SK-N-SH treated with all-trans-retinoic acid at 6 μM for 48 hours (cell line): ENCODE data around the gene CDPF1.
"Not testable (repeated sequence)": the region's sequence is repeated elsewhere in the genome, so short reads cannot be mapped to it uniquely, and the experiment has no call there.

Experiments
- ATAC-seq: fragments of 200-7000 bp; cut with Tn5 transposase; 3 replicates; pipeline ENCODE4 v1.9.1; 2020; ENCODE audit warnings: mild to moderate bottlenecking, moderate library complexity
- ARNTL ChIP-seq: fragments of 450-650 bp; formaldehyde crosslinking; IDR thresholded peaks from 2 replicates; pipeline ENCODE4 v1.5.0; 2020; ENCODE audit warnings: low read depth, mild to moderate bottlenecking, moderate library complexity, borderline replicate concordance
- BACH2 ChIP-seq: fragments of 250-450 bp; sonication (Bioruptor Pico); IDR thresholded peaks from 2 replicates; pipeline ENCODE4 v1.9.0; 2021; ENCODE audit warnings: mild to moderate bottlenecking, borderline replicate concordance
- CSDC2 ChIP-seq: fragments of 250-450 bp; sonication (Bioruptor Pico); IDR thresholded peaks from 2 replicates; pipeline ENCODE4 v1.5.0; 2020; ENCODE audit warnings: mild to moderate bottlenecking, moderate library complexity
- ESRRG ChIP-seq: fragments of 250-450 bp; sonication (Bioruptor Pico); IDR thresholded peaks from 2 replicates; pipeline ENCODE4 v1.6.1; 2021; ENCODE audit warnings: mild to moderate bottlenecking
- GLIS3 ChIP-seq: fragments of 250-450 bp; sonication (Bioruptor Pico); IDR thresholded peaks from 2 replicates; pipeline ENCODE4 v1.5.0; 2020; ENCODE audit warnings: mild to moderate bottlenecking, moderate library complexity
- ISL1 ChIP-seq: fragments of 250-450 bp; sonication (Bioruptor Pico); IDR thresholded peaks from 2 replicates; pipeline ENCODE4 v2.1.2; 2022; ENCODE audit warnings: mild to moderate bottlenecking, moderate library complexity
- OSR1 ChIP-seq: fragments of 250-450 bp; sonication (Bioruptor Pico); IDR thresholded peaks from 2 replicates; pipeline ENCODE4 v1.8.0; 2022; ENCODE audit warnings: moderate library complexity, mild to moderate bottlenecking, inconsistent platforms
- PPARA ChIP-seq: fragments of 250-450 bp; sonication (Bioruptor Pico); IDR thresholded peaks from 2 replicates; pipeline ENCODE4 v1.5.0; 2020; ENCODE audit warnings: mild to moderate bottlenecking, borderline replicate concordance
- RARB ChIP-seq: fragments of 250-450 bp; sonication (Bioruptor Pico); IDR thresholded peaks from 2 replicates; pipeline ENCODE4 v1.8.0; 2021; ENCODE audit warnings: mild to moderate bottlenecking, moderate library complexity
- TCF4 ChIP-seq: fragments of 250-450 bp; sonication (Bioruptor Pico); IDR thresholded peaks from 2 replicates; pipeline ENCODE4 v1.8.0; 2021; ENCODE audit warnings: mild to moderate bottlenecking, moderate library complexity, borderline replicate concordance
- TOX ChIP-seq: fragments of 250-450 bp; sonication (Bioruptor Pico); IDR thresholded peaks from 2 replicates; pipeline ENCODE4 v1.8.0; 2021; ENCODE audit warnings: mild to moderate bottlenecking, moderate library complexity, borderline replicate concordance
- ZC3H10 ChIP-seq: fragments of 250-450 bp; sonication (Bioruptor Pico); IDR thresholded peaks from 2 replicates; pipeline ENCODE4 v1.5.1; 2021; ENCODE audit warnings: mild to moderate bottlenecking, moderate library complexity
- ZFP3 ChIP-seq: fragments of 250-450 bp; sonication (Bioruptor Pico); IDR thresholded peaks from 2 replicates; pipeline ENCODE4 v1.5.0; 2020; ENCODE audit warnings: mild to moderate bottlenecking, moderate library complexity
- ZFP30 ChIP-seq: fragments of 450-650 bp; formaldehyde crosslinking; IDR thresholded peaks from 2 replicates; pipeline ENCODE4 v1.5.0; 2022; ENCODE audit warnings: mild to moderate bottlenecking, moderate library complexity
- ZNF565 ChIP-seq: fragments of 450-650 bp; formaldehyde crosslinking; conservative IDR thresholded peaks from 2 replicates; pipeline ENCODE4 v1.5.0; 2020; ENCODE audit warnings: low read depth, mild to moderate bottlenecking, moderate library complexity
- ZNF70 ChIP-seq: fragments of 450-650 bp; formaldehyde crosslinking; IDR thresholded peaks from 2 replicates; pipeline ENCODE4 v1.5.0; 2020; ENCODE audit warnings: mild to moderate bottlenecking, moderate library complexity
- ZNF8 ChIP-seq: fragments of 450-650 bp; formaldehyde crosslinking; IDR thresholded peaks from 2 replicates; pipeline ENCODE4 v1.5.0; 2020; ENCODE audit warnings: mild to moderate bottlenecking, moderate library complexity
- TF ChIP-seq, protein P1 (sequence below): fragments of 250-450 bp; sonication (Bioruptor Pico); IDR thresholded peaks from 2 replicates; pipeline ENCODE4 v1.8.0; 2020; ENCODE audit warnings: mild to moderate bottlenecking, moderate library complexity, borderline replicate concordance
- TF ChIP-seq, protein P2 (sequence below): fragments of 250-450 bp; sonication (Bioruptor Pico); IDR thresholded peaks from 2 replicates; pipeline ENCODE4 v1.8.0; 2021; ENCODE audit warnings: low read depth, mild to moderate bottlenecking, moderate library complexity, borderline replicate concordance
- TF ChIP-seq, protein P3 (sequence below): fragments of 250-450 bp; sonication (Bioruptor Pico); IDR thresholded peaks from 2 replicates; pipeline ENCODE4 v1.5.1; 2020; ENCODE audit warnings: low read depth, mild to moderate bottlenecking, moderate library complexity
- TF ChIP-seq, protein P4 (sequence below): fragments of 250-450 bp; sonication (Bioruptor Pico); IDR thresholded peaks from 2 replicates; pipeline ENCODE4 v1.5.1; 2021; ENCODE audit warnings: mild to moderate bottlenecking, moderate library complexity

Gene CDPF1

DNA sequence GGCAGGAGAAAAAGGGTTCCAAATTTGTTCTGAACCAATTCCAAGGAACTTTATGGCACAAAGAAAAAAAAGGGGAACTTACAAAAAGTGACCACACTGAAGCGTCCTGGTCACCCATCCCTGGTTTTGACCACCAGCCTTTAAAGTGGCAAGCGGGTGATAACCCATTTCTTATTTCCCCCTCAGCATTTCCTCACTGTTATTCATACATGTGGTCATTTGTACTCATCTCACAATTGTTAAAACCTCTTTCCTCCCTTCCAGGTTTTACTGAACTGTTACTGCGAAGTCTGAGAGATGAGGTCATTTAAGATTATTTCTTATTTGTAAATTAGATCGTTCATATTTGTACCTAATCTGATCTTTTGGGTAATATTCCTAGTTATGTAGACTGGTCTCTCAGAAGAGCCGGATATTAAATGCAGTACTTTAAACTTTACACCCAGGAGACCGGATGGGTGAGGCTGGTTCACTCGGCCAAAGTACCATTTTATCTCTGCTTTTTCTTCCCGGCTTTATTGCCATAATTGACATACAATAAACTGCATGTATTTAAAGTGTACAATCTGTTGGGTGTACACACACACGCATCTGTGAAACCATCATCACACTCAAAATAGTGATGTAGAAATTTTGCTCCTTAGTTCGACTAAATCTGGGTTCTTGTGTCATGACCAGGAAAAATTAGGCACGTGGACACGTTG is 47.0 kb downstream of the CDPF1 start:
- ATAC-seq = no peak
- TF ChIP-seq RARB = no peak
- TF ChIP-seq, protein P1, sequence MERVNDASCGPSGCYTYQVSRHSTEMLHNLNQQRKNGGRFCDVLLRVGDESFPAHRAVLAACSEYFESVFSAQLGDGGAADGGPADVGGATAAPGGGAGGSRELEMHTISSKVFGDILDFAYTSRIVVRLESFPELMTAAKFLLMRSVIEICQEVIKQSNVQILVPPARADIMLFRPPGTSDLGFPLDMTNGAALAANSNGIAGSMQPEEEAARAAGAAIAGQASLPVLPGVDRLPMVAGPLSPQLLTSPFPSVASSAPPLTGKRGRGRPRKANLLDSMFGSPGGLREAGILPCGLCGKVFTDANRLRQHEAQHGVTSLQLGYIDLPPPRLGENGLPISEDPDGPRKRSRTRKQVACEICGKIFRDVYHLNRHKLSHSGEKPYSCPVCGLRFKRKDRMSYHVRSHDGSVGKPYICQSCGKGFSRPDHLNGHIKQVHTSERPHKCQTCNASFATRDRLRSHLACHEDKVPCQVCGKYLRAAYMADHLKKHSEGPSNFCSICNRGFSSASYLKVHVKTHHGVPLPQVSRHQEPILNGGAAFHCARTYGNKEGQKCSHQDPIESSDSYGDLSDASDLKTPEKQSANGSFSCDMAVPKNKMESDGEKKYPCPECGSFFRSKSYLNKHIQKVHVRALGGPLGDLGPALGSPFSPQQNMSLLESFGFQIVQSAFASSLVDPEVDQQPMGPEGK (CRISPR knock-in tag) = no peak
- no peak for TF ChIP-seq ZNF8 (CRISPR knock-in tag)
- no peak for TF ChIP-seq GLIS3 (CRISPR knock-in tag)
- TF ChIP-seq ARNTL (CRISPR knock-in tag) = no peak
- TF ChIP-seq ISL1 = no peak
- TF ChIP-seq ESRRG (CRISPR knock-in tag) = no peak
- no peak for TF ChIP-seq ZFP30 (CRISPR knock-in tag)
- no peak for TF ChIP-seq TOX (CRISPR knock-in tag)
- no peak for TF ChIP-seq ZNF565
- no peak for TF ChIP-seq ZFP3 (CRISPR knock-in tag)
- TF ChIP-seq, all 23 proteins: peak for 0

DNA sequence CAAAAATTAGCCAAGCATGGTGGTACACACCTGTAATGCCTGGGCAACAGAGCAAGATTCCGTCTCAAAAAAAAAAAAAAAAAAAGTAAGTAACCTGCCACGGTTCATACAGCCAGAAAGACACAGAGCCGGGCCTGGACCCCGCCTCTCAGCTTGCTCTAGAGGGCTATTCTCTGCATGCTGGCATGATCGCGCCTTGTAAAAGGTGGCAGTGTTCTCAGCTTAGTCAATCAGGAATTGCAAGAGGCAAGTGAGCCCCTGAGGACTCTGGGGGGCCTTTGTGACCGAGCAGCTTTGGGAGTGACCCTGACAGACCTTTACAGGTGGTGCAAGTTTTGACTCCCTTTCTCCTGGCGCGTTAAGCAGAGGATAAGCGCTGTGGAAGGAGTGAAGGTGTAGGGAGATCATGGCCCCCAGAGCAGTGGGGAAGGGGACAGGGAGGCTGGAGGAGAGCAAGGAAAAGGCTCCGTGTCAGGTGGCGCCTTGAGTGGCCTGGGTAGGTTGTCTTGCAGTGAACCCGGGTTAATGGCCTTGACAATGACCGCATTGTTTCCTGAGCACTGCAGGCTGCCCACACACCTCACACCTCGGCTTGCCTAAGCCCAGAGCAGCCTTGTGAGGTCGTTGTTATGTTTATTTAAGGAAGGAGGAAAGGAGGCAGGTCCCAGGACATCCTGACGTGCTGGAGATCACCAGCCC is 48.9 kb downstream of the CDPF1 start:
- ATAC-seq = no peak
- no peak for TF ChIP-seq ZFP30 (CRISPR knock-in tag)
- TF ChIP-seq, protein P2, sequence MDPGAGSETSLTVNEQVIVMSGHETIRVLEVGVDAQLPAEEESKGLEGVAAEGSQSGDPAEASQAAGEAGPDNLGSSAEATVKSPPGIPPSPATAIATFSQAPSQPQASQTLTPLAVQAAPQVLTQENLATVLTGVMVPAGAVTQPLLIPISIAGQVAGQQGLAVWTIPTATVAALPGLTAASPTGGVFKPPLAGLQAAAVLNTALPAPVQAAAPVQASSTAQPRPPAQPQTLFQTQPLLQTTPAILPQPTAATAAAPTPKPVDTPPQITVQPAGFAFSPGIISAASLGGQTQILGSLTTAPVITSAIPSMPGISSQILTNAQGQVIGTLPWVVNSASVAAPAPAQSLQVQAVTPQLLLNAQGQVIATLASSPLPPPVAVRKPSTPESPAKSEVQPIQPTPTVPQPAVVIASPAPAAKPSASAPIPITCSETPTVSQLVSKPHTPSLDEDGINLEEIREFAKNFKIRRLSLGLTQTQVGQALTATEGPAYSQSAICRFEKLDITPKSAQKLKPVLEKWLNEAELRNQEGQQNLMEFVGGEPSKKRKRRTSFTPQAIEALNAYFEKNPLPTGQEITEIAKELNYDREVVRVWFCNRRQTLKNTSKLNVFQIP (CRISPR knock-in tag) = no peak
- no peak for TF ChIP-seq TOX (CRISPR knock-in tag)
- TF ChIP-seq TCF4 (CRISPR knock-in tag) = no peak
- TF ChIP-seq, protein P1 (CRISPR knock-in tag) = no peak
- TF ChIP-seq, protein P3, sequence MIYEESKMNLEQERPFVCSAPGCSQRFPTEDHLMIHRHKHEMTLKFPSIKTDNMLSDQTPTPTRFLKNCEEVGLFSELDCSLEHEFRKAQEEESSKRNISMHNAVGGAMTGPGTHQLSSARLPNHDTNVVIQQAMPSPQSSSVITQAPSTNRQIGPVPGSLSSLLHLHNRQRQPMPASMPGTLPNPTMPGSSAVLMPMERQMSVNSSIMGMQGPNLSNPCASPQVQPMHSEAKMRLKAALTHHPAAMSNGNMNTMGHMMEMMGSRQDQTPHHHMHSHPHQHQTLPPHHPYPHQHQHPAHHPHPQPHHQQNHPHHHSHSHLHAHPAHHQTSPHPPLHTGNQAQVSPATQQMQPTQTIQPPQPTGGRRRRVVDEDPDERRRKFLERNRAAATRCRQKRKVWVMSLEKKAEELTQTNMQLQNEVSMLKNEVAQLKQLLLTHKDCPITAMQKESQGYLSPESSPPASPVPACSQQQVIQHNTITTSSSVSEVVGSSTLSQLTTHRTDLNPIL (CRISPR knock-in tag) = no peak
- TF ChIP-seq, protein P4, sequence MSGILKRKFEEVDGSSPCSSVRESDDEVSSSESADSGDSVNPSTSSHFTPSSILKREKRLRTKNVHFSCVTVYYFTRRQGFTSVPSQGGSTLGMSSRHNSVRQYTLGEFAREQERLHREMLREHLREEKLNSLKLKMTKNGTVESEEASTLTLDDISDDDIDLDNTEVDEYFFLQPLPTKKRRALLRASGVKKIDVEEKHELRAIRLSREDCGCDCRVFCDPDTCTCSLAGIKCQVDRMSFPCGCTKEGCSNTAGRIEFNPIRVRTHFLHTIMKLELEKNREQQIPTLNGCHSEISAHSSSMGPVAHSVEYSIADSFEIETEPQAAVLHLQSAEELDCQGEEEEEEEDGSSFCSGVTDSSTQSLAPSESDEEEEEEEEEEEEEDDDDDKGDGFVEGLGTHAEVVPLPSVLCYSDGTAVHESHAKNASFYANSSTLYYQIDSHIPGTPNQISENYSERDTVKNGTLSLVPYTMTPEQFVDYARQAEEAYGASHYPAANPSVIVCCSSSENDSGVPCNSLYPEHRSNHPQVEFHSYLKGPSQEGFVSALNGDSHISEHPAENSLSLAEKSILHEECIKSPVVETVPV (CRISPR knock-in tag) = no peak

DNA sequence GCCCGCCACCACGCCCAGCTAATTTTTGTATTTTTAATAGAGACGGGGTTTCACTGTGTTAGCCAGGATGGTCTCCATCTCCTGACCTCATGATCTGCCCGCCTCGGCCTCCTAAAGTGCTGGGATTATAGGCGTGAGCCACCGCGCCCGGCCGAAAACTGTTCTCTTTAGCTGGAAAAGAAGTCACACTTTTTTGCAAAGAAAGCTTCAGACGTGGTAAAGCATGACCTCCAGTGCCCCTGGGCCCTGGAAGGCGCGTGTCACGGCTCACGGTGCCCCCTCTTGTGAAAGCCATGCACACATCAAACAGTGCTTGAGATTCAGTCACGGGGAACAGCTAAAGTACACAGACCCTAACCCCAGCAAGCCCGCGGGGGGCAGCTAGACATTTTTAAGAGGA is 51.3 kb downstream of the CDPF1 start:
- not testable (repeated sequence) for ATAC-seq

DNA sequence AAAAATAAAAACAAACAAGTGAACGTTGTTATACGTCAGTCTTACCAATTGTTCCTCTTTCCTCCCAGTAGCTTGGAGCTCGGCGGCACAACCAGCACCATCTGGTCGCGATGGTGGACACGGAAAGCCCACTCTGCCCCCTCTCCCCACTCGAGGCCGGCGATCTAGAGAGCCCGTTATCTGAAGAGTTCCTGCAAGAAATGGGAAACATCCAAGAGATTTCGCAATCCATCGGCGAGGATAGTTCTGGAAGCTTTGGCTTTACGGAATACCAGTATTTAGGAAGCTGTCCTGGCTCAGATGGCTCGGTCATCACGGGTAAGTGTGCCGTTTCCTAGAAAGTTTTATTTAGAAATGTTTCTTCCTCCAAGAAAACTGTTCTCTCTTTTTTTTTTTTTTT is 51.8 kb downstream of the CDPF1 start:
- TF ChIP-seq BACH2 (CRISPR knock-in tag) (no peak), ARNTL (CRISPR knock-in tag) (no peak), ISL1 (no peak), RARB (no peak), OSR1 (CRISPR knock-in tag) (no peak), PPARA (CRISPR knock-in tag) (no peak), TCF4 (CRISPR knock-in tag) (no peak), ZNF565 (no peak), CSDC2 (no peak), ZC3H10 (CRISPR knock-in tag) (no peak), ZNF70 (no peak)
- TF ChIP-seq, protein P1 (CRISPR knock-in tag) = no peak

More for the DNA sequence above, 51.8 kb downstream of the CDPF1 start:
- no peak for ATAC-seq
